ENCODE data around the gene PSMD9. TPM values are rescaled to one million over a fixed set of nuclear protein-coding genes. Genes with fewer than 3 reads are reported as not detected.

PSMD9 gene
- total RNA-seq, 1 donor from 2014 or later: 58.0 TPM

GRCh38 chr12:121892673-121893561, 4.3 kb downstream of the PSMD9 start:
- no peak for TF ChIP-seq CTCF (IDR thresholded peaks at IDR 0.05)
- peaks cover 35% of the 10 kb centered on the region for H3K4me1 Mint-ChIP-seq (ENCODE audit: unreplicated experiment)
- peak overlapping the region; percentile 39 for H3K27ac Mint-ChIP-seq (ENCODE audit: unreplicated experiment)
- no peaks in the 10 kb centered on the region for H3K9me3 Mint-ChIP-seq (ENCODE audit: unreplicated experiment)
- peaks cover 14% of the 10 kb centered on the region for H3K36me3 Mint-ChIP-seq (ENCODE audit: unreplicated experiment)
- H3K4me3 Mint-ChIP-seq (ENCODE audit: unreplicated experiment): no peak overlapping the region
- no peaks in the 10 kb centered on the region for H3K27me3 Mint-ChIP-seq (ENCODE audit: unreplicated experiment)
- DNase-seq (ENCODE audit: extremely low spot score, unreplicated experiment): no peak

DNA sequence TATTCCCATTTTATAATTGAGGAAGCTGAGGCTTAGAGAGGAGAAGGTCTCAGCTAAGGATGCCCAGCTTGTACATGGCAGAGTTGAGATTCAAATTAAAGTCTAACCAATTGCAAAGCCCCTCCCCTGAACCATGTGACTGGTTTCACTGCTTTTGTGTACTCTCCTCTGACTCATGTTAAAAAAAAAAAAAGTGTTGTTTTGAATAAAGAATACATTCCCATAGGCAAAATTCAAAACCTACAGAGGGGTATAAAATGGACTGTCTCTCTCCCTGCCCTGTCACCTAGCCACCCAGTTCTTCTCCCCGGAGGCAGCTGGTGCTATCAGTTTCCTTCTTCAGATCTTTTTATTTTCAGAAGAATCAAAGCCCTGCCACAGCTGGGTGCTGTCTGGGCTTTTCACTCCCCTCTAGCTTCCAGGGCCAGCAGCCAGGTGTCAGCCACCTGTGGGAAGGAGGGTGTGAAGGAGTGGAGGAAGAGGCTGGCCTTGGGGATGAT, 5.4 kb downstream of the PSMD9 start:
- Mint-ChIP-seq H3K27ac (ENCODE audit: unreplicated experiment) (peak overlapping the region; percentile 81), H3K4me3 (ENCODE audit: unreplicated experiment) (peak overlapping the region; percentile 33)
- TF ChIP-seq CTCF (IDR thresholded peaks at IDR 0.05): no peak

GRCh38 chr12:121894633-121895032, 6.0 kb downstream of the PSMD9 start:
- H3K9me3 Mint-ChIP-seq (ENCODE audit: unreplicated experiment): no peaks in the 10 kb centered on the region
- H3K4me3 Mint-ChIP-seq (ENCODE audit: unreplicated experiment): no peak overlapping the region
- no peak for DNase-seq (ENCODE audit: extremely low spot score, unreplicated experiment)
- peaks cover 21% of the 10 kb centered on the region for H3K36me3 Mint-ChIP-seq (ENCODE audit: unreplicated experiment)
- peak; percentile 46 for TF ChIP-seq CTCF (IDR thresholded peaks at IDR 0.05)
- H3K27ac Mint-ChIP-seq (ENCODE audit: unreplicated experiment): no peak overlapping the region
- no peaks in the 10 kb centered on the region for H3K27me3 Mint-ChIP-seq (ENCODE audit: unreplicated experiment)
- H3K4me1 Mint-ChIP-seq (ENCODE audit: unreplicated experiment): peaks cover 26% of the 10 kb centered on the region

More for the DNA sequence above, 5.4 kb downstream of the PSMD9 start:
- Mint-ChIP-seq H3K4me1 (ENCODE audit: unreplicated experiment) (peaks cover 30% of the 10 kb centered on the region), H3K27me3 (ENCODE audit: unreplicated experiment) (no peaks in the 10 kb centered on the region), H3K36me3 (ENCODE audit: unreplicated experiment) (peaks cover 15% of the 10 kb centered on the region), H3K9me3 (ENCODE audit: unreplicated experiment) (no peaks in the 10 kb centered on the region)
- DNase-seq (ENCODE audit: extremely low spot score, unreplicated experiment): no peak

DNA sequence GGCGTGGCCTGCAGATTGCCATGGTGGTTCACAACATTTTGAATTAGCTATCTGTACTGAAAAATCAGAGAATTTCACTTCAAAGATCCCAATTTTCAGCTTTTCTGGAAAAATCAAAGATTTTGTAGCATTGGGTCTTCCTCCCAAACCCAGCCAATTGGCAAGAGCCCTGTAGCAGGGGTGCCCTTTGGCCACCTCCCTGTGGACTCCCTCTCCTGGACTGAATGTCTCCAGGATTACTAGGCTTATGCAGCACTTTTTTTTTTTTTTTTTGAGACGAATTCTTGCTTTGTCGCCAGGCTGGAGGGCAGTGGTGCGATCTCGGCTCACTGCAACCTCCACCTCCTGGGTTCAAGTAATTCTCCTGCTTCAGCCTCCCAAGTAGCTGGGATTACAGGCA, 9.7 kb downstream of the PSMD9 start:
- Mint-ChIP-seq H3K4me3 (ENCODE audit: unreplicated experiment) (no peak overlapping the region), H3K27me3 (ENCODE audit: unreplicated experiment) (no peaks in the 10 kb centered on the region), H3K4me1 (ENCODE audit: unreplicated experiment) (peaks cover 13% of the 10 kb centered on the region), H3K36me3 (ENCODE audit: unreplicated experiment) (peaks cover 38% of the 10 kb centered on the region), H3K9me3 (ENCODE audit: unreplicated experiment) (no peaks in the 10 kb centered on the region), H3K27ac (ENCODE audit: unreplicated experiment) (no peak overlapping the region)
- TF ChIP-seq CTCF (IDR thresholded peaks at IDR 0.05): no peak
- no peak for DNase-seq (ENCODE audit: extremely low spot score, unreplicated experiment)

GRCh38 chr12:121899590-121899989, 11.0 kb downstream of the PSMD9 start:
- TF ChIP-seq CTCF (IDR thresholded peaks at IDR 0.05): no peak
- Mint-ChIP-seq H3K9me3 (ENCODE audit: unreplicated experiment) (no peaks in the 10 kb centered on the region), H3K36me3 (ENCODE audit: unreplicated experiment) (peaks cover 43% of the 10 kb centered on the region), H3K4me1 (ENCODE audit: unreplicated experiment) (peaks cover under 1% of the 10 kb centered on the region), H3K4me3 (ENCODE audit: unreplicated experiment) (no peak overlapping the region), H3K27ac (ENCODE audit: unreplicated experiment) (no peak overlapping the region), H3K27me3 (ENCODE audit: unreplicated experiment) (no peaks in the 10 kb centered on the region)
- DNase-seq (ENCODE audit: extremely low spot score, unreplicated experiment): no peak
